Panc1 (cell line): Measurements from ENCODE around the gene RFTN1. TPM values are rescaled to one million over a fixed set of nuclear protein-coding genes. Genes with fewer than 3 reads are reported as not detected.

Source experiments
- ATAC-seq: fragments of 200-7000 bp; cut with Tn5 transposase; 2 replicates; pipeline ENCODE4 v1.9.1; 2020; ENCODE audit warnings: mild to moderate bottlenecking, moderate library complexity
- BruUV-seq: library from RNA; stranded (reverse); fragments of 400-500 nt; replicated peaks from 2 replicates; lab custom pipeline; 2021; lab: Mats Ljungman, UMichigan
- CTCF ChIA-PET: fragments of 300-600 bp; sonication (Branson Sonifier 250); formaldehyde crosslinking; loops from one replicate; lab custom pipeline; 2022; ENCODE audit warnings: antibody characterized with exemption; lab: Charles Lee
- POLR2A ChIA-PET: fragments of 300-600 bp; sonication (Branson Sonifier 250); formaldehyde crosslinking; loops from one replicate; lab custom pipeline; 2022; ENCODE audit warnings: antibody characterized with exemption; lab: Charles Lee
- DNase-seq: peaks from one replicate; pipeline ENCODE4 v3.0.0-alpha.2; 2010; ENCODE audit warnings: low read depth, low spot score
- H3K27ac ChIP-seq: 2 replicates; pipeline ENCODE4 v1.5.1; 2011; ENCODE audit warnings: mild to moderate bottlenecking, low read length, inconsistent platforms
- H3K27me3 ChIP-seq: fragments of 200-500 bp; sonication (Bioruptor generic); 2 replicates; pipeline ENCODE4 v1.6.0; 2014; ENCODE audit warnings: low read length, inconsistent platforms; ENCODE audit not compliant: control insufficient read depth, insufficient read depth
- H3K36me3 ChIP-seq: fragments of 200-500 bp; sonication (Bioruptor generic); 2 replicates; pipeline ENCODE4 v1.5.1; 2014; ENCODE audit warnings: inconsistent platforms, mild to moderate bottlenecking, low read length, moderate library complexity; ENCODE audit not compliant: control insufficient read depth, insufficient read depth
- H3K4me1 ChIP-seq: 2 replicates; pipeline ENCODE4 v1.5.1; 2011; ENCODE audit warnings: inconsistent platforms, mild to moderate bottlenecking, low read length, moderate library complexity; ENCODE audit not compliant: control insufficient read depth, insufficient read depth
- H3K4me3 ChIP-seq, 2 experiments: 2 replicates each; pipeline ENCODE4 v1.5.1; 2011 to 2012; ENCODE audit warnings: low read depth in 2 of 2, low read length in 2 of 2, mild to moderate bottlenecking in 2 of 2, inconsistent platforms in 1 of 2, moderate library complexity in 1 of 2
- H3K9me3 ChIP-seq: fragments of 200-500 bp; sonication (Bioruptor generic); 2 replicates; pipeline ENCODE4 v1.5.1; 2014; ENCODE audit warnings: low read depth, mild to moderate bottlenecking, inconsistent platforms, low read length, moderate library complexity; ENCODE audit not compliant: control insufficient read depth, insufficient read depth
- CTCF ChIP-seq: fragments of 450-650 bp; IDR thresholded peaks from 2 replicates; pipeline ENCODE4 v1.5.1; 2017; ENCODE audit warnings: mild to moderate bottlenecking
- POLR2AphosphoS5 ChIP-seq: IDR thresholded peaks from 2 replicates; pipeline ENCODE4 v1.6.1; 2012; ENCODE audit warnings: mild to moderate bottlenecking, low read depth, low read length, moderate library complexity
- REST ChIP-seq, 2 experiments: IDR thresholded peaks; 2 replicates each; pipeline ENCODE4 v1.6.1; 2011 to 2012; ENCODE audit warnings: low read depth in 2 of 2, control low read depth in 1 of 2, low read length in 1 of 2, mild to moderate bottlenecking in 1 of 2, moderate library complexity in 1 of 2; ENCODE audit not compliant: insufficient read depth in 1 of 2
- SIN3A ChIP-seq: IDR thresholded peaks from 2 replicates; pipeline ENCODE4 v1.6.1; 2012; ENCODE audit warnings: low read depth, mild to moderate bottlenecking, low read length, moderate library complexity, borderline replicate concordance; ENCODE audit not compliant: insufficient read depth
- TCF7L2 ChIP-seq: IDR thresholded peaks from 2 replicates; pipeline ENCODE4 v1.6.1; 2011; ENCODE audit warnings: mild to moderate bottlenecking, low read depth, low read length, inconsistent platforms
- in situ Hi-C: cut with HindIII; loops from 2 replicates; pipeline ENCODE4 v1.10.0; 2016; ENCODE audit warnings: low sequenced_read_pairs, low pct_unique_long_range_greater_than_20kb
- intact Hi-C: fragments of 100-400 bp; cut with micrococcal nuclease; formaldehyde crosslinking; loops from one replicate; pipeline ENCODE4 v1.10.0; 2022; ENCODE audit not compliant: unreplicated experiment
- total RNA-seq: library from RNA; stranded (reverse); gene quantifications from one replicate; pipeline ENCODE4 v1.2.1, GENCODE V29; 2021; ENCODE audit not compliant: unreplicated experiment

The RFTN1 gene
- total RNA-seq, 1 experiment from 2014 or later, result 0.90 TPM

GRCh38 chr3:16379838-16380237 lies 133.7 kb downstream of the RFTN1 start:
- no TSS peak for BruUV-seq

GRCh38 chr3:16378920-16379319 lies 134.6 kb downstream of the RFTN1 start:
- no peaks in the 10 kb centered on the region for H3K27me3 ChIP-seq
- H3K9me3 ChIP-seq, result no peaks in the 10 kb centered on the region
- intact Hi-C loops (no loop called here), in situ Hi-C loops (no loop called here)
- CTCF ChIA-PET, result no interaction called here
- no TSS peak for BruUV-seq
- H3K4me1 ChIP-seq, result no peaks in the 10 kb centered on the region
- no peak for TF ChIP-seq REST (IDR thresholded peaks at IDR 0.05; ENCODE audit: insufficient read depth in 1 of 2, low read depth in 2 of 2, low read length in 1 of 2)
- no peak for TF ChIP-seq POLR2AphosphoS5
- no peak for TF ChIP-seq CTCF
- no peak for TF ChIP-seq SIN3A
- no peak for TF ChIP-seq TCF7L2
- ATAC-seq, result no peak
- POLR2A ChIA-PET, result no interaction called here
- H3K4me3 ChIP-seq, result no peak overlapping the region
- H3K36me3 ChIP-seq, result no peaks in the 10 kb centered on the region
- DNase-seq, result no peak
- no peak overlapping the region for H3K27ac ChIP-seq

More at GRCh38 chr3:16379838-16380237, 133.7 kb downstream of the RFTN1 start:
- in situ Hi-C loops (no loop called here), intact Hi-C loops (no loop called here)
- CTCF ChIA-PET, result no interaction called here
- Histone ChIP-seq H3K36me3 (no peaks in the 10 kb centered on the region), H3K27me3 (no peaks in the 10 kb centered on the region), H3K4me3 (no peak overlapping the region), H3K9me3 (no peaks in the 10 kb centered on the region), H3K4me1 (no peaks in the 10 kb centered on the region), H3K27ac (no peak overlapping the region)
- POLR2A ChIA-PET, result no interaction called here
- ATAC-seq, result no peak
- TF ChIP-seq POLR2AphosphoS5 (no peak), CTCF (no peak), TCF7L2 (no peak), REST (IDR thresholded peaks at IDR 0.05; ENCODE audit: insufficient read depth in 1 of 2, low read depth in 2 of 2, low read length in 1 of 2) (no peak), SIN3A (no peak)
- DNase-seq, result no peak
